Gastroesophageal sphincter (tissue), 4 donors: ENCODE results near the gene LPCAT1. TPM values are rescaled to one million over a fixed set of nuclear protein-coding genes. Genes with fewer than 3 reads are reported as not detected.
A peak's percentile ranks its signal among the peaks of the same experiment; 100 is the strongest.

Experiments
- ATAC-seq: fragments of 150-250 bp; one replicate; pipeline ENCODE4 v1.9.1; 2016; ENCODE audit warnings: mild to moderate bottlenecking, moderate library complexity
- H3K27ac ChIP-seq, 4 donors: fragments of 200-600 bp; sonication (generic) in 3 of 4; 1 replicate in 3 of 4; 2 replicates in 1 of 4; pipeline ENCODE4 v1.5.1; 2016 to 2019
- H3K27me3 ChIP-seq: fragments of 200-600 bp; sonication (generic); one replicate; pipeline ENCODE4 v1.5.1; 2019
- H3K36me3 ChIP-seq, 2 donors: fragments of 200-600 bp; sonication (generic); one replicate each; pipeline ENCODE4 v1.5.1; 2019; ENCODE audit warnings: control low read depth in 1 of 2
- H3K4me1 ChIP-seq, 3 donors: fragments of 200-600 bp; sonication (generic); 1 replicate in 2 of 3; 2 replicates in 1 of 3; pipeline ENCODE4 v1.5.1; 2016 to 2019; ENCODE audit warnings: control low read depth in 2 of 3
- H3K4me3 ChIP-seq, 2 donors: fragments of 200-600 bp; sonication (generic); one replicate each; pipeline ENCODE4 v1.5.1; 2019; ENCODE audit warnings: mild to moderate bottlenecking in 1 of 2, moderate library complexity in 1 of 2
- H3K9me3 ChIP-seq, 3 donors: fragments of 200-600 bp; sonication (generic); one replicate each; pipeline ENCODE4 v1.5.1; 2017 to 2019; ENCODE audit warnings: control low read depth in 2 of 3
- CTCF ChIP-seq, 4 experiments: fragments of 200-600 bp in 2 of 4; fragments of 450-650 bp in 2 of 4; sonication (generic) in 1 of 4; IDR thresholded peaks; one replicate each; pipeline ENCODE4 v1.5.1; 2017 to 2019; ENCODE audit warnings: antibody characterized with exemption in 4 of 4, mild to moderate bottlenecking in 2 of 4, moderate library complexity in 2 of 4
- EP300 ChIP-seq: sonication (generic); formaldehyde crosslinking; IDR thresholded peaks from one replicate; pipeline ENCODE4 v1.6.1; 2017; ENCODE audit warnings: antibody characterized with exemption, mild to moderate bottlenecking
- POLR2A ChIP-seq, 2 donors: fragments of 450-650 bp; IDR thresholded peaks; one replicate each; pipeline ENCODE4 v1.6.1; 2017; ENCODE audit warnings: antibody characterized with exemption in 2 of 2, mild to moderate bottlenecking in 2 of 2, moderate library complexity in 1 of 2
- POLR2AphosphoS5 ChIP-seq: sonication (generic); formaldehyde crosslinking; IDR thresholded peaks from one replicate; pipeline ENCODE4 v1.6.1; 2017; ENCODE audit warnings: antibody characterized with exemption
- WGBS, 2 donors: methylation state at CpG; one replicate each; pipeline ENCODE4 v1.1.5; 2018; ENCODE audit warnings: low coverage in 1 of 2; 5-methylcytosine and 5-hydroxymethylcytosine counted together
- total RNA-seq, 4 donors: library from RNA; depleted of rRNA; stranded (reverse); fragments of >200 nt; gene quantifications; one replicate each; pipeline ENCODE4 v1.1.0, GENCODE V29; 2016

The LPCAT1 gene
- total RNA-seq, 4 donors from 2014 or later, result 20.3 to 52.6 (median 31.8) TPM

- Histone ChIP-seq H3K4me1 (peaks cover 0 to 23% (median 10%) of the 10 kb centered on the region in 3 donors), H3K9me3 (peaks cover 0 to 23% (median 0%) of the 10 kb centered on the region in 3 donors), H3K27ac (no peak overlapping the region), H3K27me3 (peaks cover 57% of the 10 kb centered on the region), H3K36me3 (no peaks in the 10 kb centered on the region), H3K4me3 (no peak overlapping the region)
- no peak for ATAC-seq
- 83% methylated on average over 9 of the region's 12 CpGs; no CpG with 5 or more reads in 1 of the 2 donors for WGBS, 2 donors
- TF ChIP-seq CTCF (IDR thresholded peaks at IDR 0.05) (no peak), POLR2AphosphoS5 (no peak), EP300 (no peak), POLR2A (IDR thresholded peaks at IDR 0.05) (no peak)
Observed at GRCh38 chr5:1449081-1449630, 74.6 kb downstream of the LPCAT1 start.

- TF ChIP-seq EP300, result no peak
- TF ChIP-seq CTCF (IDR thresholded peaks at IDR 0.05), result no peak
- no peak for TF ChIP-seq POLR2AphosphoS5
- TF ChIP-seq POLR2A (IDR thresholded peaks at IDR 0.05), result no peak
- no peak overlapping the region for H3K4me3 ChIP-seq
- H3K27ac ChIP-seq, result no peak overlapping the region
- 56 to 100% methylated on average over 1 of the region's 5 CpGs for WGBS, 2 donors
- peaks cover 0 to 23% (median 10%) of the 10 kb centered on the region in 3 donors for H3K4me1 ChIP-seq
- H3K9me3 ChIP-seq, result peaks cover 0 to 17% (median 0%) of the 10 kb centered on the region in 3 donors
- H3K36me3 ChIP-seq, result no peaks in the 10 kb centered on the region
- H3K27me3 ChIP-seq, result peaks cover 60% of the 10 kb centered on the region
- peak; percentile 2 for ATAC-seq
Observed at GRCh38 chr5:1448511-1449011, 75.2 kb downstream of the LPCAT1 start.

GRCh38 chr5:1447671-1448361 is 75.9 kb downstream of the LPCAT1 start:
- TF ChIP-seq POLR2AphosphoS5 (no peak), CTCF (IDR thresholded peaks at IDR 0.05) (no peak), POLR2A (IDR thresholded peaks at IDR 0.05) (no peak), EP300 (no peak)
- Histone ChIP-seq H3K36me3 (no peaks in the 10 kb centered on the region), H3K27ac (no peak overlapping the region), H3K9me3 (peaks cover 0 to 9% (median 0%) of the 10 kb centered on the region in 3 donors), H3K4me1 (peaks cover 0 to 23% (median 10%) of the 10 kb centered on the region in 3 donors), H3K4me3 (no peak overlapping the region), H3K27me3 (peaks cover 67% of the 10 kb centered on the region)
- 18 to 70% methylated on average over 3 to 4 of the region's 16 CpGs for WGBS, 2 donors
- no peak for ATAC-seq

DNA sequence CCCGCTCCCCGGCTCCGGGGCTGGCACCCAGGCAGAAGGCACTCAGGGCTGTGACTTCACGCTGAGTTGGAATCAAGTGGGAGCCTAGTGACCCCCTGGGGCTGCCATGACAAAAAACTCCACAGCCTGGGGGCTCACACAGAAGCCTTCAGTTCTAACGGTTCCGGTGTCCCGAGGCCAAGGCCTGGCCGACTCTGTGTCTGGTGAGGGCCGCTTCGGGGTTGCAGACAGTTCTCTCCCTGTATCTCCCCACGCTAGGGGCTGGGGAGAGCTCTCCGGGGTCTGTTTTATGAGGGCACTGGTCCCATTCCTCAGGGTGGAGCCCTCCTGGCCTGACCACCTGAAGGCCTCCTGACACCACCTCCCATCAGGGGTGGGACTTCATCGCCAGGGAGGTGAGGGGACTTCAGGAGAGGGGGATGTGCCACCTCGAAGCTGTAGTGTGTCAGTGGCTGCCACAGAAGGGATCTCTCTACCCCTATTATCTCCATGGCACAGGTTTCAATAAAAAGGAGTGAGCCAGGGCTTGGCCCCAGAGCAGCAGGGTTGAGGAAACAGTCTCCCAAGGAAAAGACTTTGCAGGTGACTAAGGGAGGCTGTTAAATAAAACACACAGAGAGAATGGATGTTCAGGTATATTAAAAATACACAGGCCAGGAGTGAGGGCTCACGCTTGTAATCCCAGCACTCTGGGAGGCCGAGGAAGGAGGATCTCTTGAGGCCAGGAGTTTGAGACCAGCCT is 77.0 kb downstream of the LPCAT1 start:
- Histone ChIP-seq H3K4me1 (peaks cover 0 to 23% (median 10%) of the 10 kb centered on the region in 3 donors), H3K4me3 (no peak overlapping the region), H3K9me3 (no peaks in the 10 kb centered on the region), H3K27me3 (peaks cover 78% of the 10 kb centered on the region), H3K27ac (no peak overlapping the region), H3K36me3 (no peaks in the 10 kb centered on the region)
- no peak for ATAC-seq
- TF ChIP-seq CTCF (IDR thresholded peaks at IDR 0.05) (no peak), EP300 (no peak), POLR2A (IDR thresholded peaks at IDR 0.05) (no peak), POLR2AphosphoS5 (no peak)
- 67% methylated on average over 1 of the region's 16 CpGs; no CpG with 5 or more reads in 1 of the 2 donors for WGBS, 2 donors
